Measurements from ENCODE around the gene UBE2S. TPM values are rescaled to one million over a fixed set of nuclear protein-coding genes. Genes with fewer than 3 reads are reported as not detected.

The UBE2S gene
- total RNA-seq, 1 experiment from 2014 or later = 279 TPM

DNA sequence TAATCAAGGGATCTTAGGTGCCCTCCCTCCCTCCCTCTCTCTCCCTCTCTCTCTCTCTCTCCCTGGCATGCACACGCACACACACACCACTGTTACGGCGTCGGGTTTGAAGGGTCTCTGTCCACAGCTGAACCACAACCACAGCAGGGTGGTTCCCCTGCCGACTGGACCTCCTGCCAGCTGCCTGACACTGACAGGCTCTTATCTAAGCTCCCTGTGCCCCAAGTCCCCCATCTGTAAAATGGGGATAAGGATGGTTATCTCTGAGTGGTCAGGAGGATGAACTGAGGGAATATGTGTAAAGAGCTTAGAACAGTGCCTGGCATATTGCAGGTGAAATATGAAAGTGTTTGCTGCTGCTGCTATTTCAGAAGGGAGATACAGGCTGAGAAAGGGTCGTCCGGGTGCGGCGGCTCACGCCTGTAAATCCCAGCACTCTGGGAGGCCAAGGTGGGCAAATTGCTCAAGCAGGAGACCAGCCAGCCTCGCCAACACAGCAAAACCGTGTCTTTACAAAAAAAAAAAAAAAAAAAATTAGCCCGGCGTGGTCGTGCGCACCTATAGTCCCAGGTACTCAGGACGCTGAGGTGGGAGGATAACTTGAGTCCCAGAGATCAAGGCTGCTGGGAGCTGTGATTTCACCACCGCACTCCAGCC is 36.4 kb upstream of the UBE2S start:
- BruUV-seq (replicated peaks) = no TSS peak
- no peaks in the 10 kb centered on the region for H3K4me1 Mint-ChIP-seq (ENCODE audit: low read depth, unreplicated experiment)
- no peaks in the 10 kb centered on the region for H3K9me3 Mint-ChIP-seq (ENCODE audit: unreplicated experiment)
- TF ChIP-seq, protein P1, sequence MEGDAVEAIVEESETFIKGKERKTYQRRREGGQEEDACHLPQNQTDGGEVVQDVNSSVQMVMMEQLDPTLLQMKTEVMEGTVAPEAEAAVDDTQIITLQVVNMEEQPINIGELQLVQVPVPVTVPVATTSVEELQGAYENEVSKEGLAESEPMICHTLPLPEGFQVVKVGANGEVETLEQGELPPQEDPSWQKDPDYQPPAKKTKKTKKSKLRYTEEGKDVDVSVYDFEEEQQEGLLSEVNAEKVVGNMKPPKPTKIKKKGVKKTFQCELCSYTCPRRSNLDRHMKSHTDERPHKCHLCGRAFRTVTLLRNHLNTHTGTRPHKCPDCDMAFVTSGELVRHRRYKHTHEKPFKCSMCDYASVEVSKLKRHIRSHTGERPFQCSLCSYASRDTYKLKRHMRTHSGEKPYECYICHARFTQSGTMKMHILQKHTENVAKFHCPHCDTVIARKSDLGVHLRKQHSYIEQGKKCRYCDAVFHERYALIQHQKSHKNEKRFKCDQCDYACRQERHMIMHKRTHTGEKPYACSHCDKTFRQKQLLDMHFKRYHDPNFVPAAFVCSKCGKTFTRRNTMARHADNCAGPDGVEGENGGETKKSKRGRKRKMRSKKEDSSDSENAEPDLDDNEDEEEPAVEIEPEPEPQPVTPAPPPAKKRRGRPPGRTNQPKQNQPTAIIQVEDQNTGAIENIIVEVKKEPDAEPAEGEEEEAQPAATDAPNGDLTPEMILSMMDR (IDR thresholded peaks at IDR 0.05; ENCODE audit: insufficient read depth in 1 of 2, low read depth in 1 of 2, low read length in 1 of 2, severe bottlenecking in 1 of 2, unreplicated experiment in 1 of 2) = no peak
- H3K9me3 ChIP-seq = 0 out of 2 replicates have a peak, but pooled peaks cover 3% of the 10 kb centered on the region
- no peak overlapping the region for H3K4me3 Mint-ChIP-seq (ENCODE audit: unreplicated experiment)
- H3K4me1 ChIP-seq = peaks cover 11% of the 10 kb centered on the region; the same call in 1 of the 2 replicates
- intact Hi-C loops (cut with micrococcal nuclease; ENCODE audit: unreplicated experiment) = no loop called here
- H3K27me3 Mint-ChIP-seq (ENCODE audit: insufficient read depth, unreplicated experiment) = peaks cover 39% of the 10 kb centered on the region
- peaks cover 5% of the 10 kb centered on the region for H3K36me3 Mint-ChIP-seq (ENCODE audit: insufficient read depth, unreplicated experiment)
- DNase-seq = no peak
- ChIA-PET POLR2A (no interaction called here), CTCF (interaction anchor here (0.5 to 1.2 kb wide), 2 partner anchors 18 to 298 kb away, joined by 3 to 4 read pairs; no protein-coding TSS in a partner anchor)
- peaks cover 10% of the 10 kb centered on the region for H3K27me3 ChIP-seq (replicated peaks; ENCODE audit: control insufficient read depth, insufficient read depth, low read length)
- no peak overlapping the region for H3K4me3 ChIP-seq (ENCODE audit: low read depth, low read length)
- no peaks in the 10 kb centered on the region for H3K36me3 ChIP-seq (ENCODE audit: control insufficient read depth, insufficient read depth, low read length)
- no peak overlapping the region for H3K27ac Mint-ChIP-seq (ENCODE audit: unreplicated experiment)

DNA sequence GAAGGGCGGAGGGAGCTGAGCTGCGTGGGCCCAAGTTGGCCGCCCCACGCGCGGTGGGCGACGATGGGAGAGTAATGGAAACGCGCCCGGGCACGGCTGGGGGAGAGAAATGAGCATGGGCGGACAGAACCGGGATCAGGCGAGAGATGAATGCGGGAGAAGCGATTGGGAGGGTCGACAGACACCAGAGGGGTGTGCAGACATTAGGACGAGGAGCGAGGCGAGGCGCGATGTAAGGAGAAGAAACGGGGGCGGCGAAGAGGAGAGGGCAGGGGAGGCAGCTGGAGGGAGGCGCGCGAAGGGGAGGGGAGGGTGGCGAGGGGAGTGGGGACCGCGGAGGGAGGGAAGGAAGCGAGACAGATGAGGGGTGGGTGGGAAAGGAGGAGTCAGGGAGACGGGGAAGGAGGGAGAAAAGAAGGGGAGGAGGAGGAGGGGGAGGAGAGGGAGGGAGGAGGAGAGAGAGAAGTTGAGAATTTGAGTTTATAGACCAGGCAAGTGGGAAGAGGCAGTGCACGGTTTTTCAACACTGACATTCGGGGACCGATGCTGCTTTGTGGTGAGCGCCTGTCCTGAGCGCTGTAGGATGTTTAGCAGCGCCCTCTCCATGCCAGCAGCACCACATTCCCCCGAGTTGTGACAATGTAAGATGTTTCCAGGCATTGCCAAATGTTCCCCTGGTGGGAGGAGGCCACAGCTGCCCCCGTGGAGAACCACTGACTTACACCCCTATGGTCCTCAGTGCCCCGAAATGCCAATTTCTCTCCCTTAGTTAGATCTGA is 35.6 kb upstream of the UBE2S start, which contains the start of gene SHISA7:
Gene SHISA7, minus strand, starts transcription at position 256 of the 779 bp plus-strand sequence. CDS start 437 bp downstream, outside the sequence.
- CTCF ChIA-PET = no interaction called here
- intact Hi-C loops (cut with micrococcal nuclease; ENCODE audit: unreplicated experiment) = no loop called here
- Mint-ChIP-seq H3K27me3 (ENCODE audit: insufficient read depth, unreplicated experiment) (peaks cover 41% of the 10 kb centered on the region), H3K36me3 (ENCODE audit: insufficient read depth, unreplicated experiment) (peaks cover 7% of the 10 kb centered on the region), H3K27ac (ENCODE audit: unreplicated experiment) (no peak within 1 kb of the TSS), H3K4me1 (ENCODE audit: low read depth, unreplicated experiment) (no peaks in the 10 kb centered on the region), H3K4me3 (ENCODE audit: unreplicated experiment) (peak within 1 kb of the TSS; percentile 6), H3K9me3 (ENCODE audit: unreplicated experiment) (no peaks in the 10 kb centered on the region)
- POLR2A ChIA-PET = interaction anchor here (0.5 kb wide), 1 partner anchor 61 kb away, joined by 3 read pairs; no protein-coding TSS in a partner anchor
- H3K4me3 ChIP-seq (ENCODE audit: low read depth, low read length) = no peak within 1 kb of the TSS
- DNase-seq = no peak
- peaks cover 10% of the 10 kb centered on the region for H3K27me3 ChIP-seq (replicated peaks; ENCODE audit: control insufficient read depth, insufficient read depth, low read length)
- peaks cover 11% of the 10 kb centered on the region; the same call in 1 of the 2 replicates for H3K4me1 ChIP-seq
- 0 out of 2 replicates have a peak, but pooled peaks cover 3% of the 10 kb centered on the region for H3K9me3 ChIP-seq
- H3K36me3 ChIP-seq (ENCODE audit: control insufficient read depth, insufficient read depth, low read length) = no peaks in the 10 kb centered on the region
- TF ChIP-seq, protein P1 (IDR thresholded peaks at IDR 0.05; ENCODE audit: insufficient read depth in 1 of 2, low read depth in 1 of 2, low read length in 1 of 2, severe bottlenecking in 1 of 2, unreplicated experiment in 1 of 2) = no peak
- BruUV-seq (replicated peaks) = no TSS peak

DNA sequence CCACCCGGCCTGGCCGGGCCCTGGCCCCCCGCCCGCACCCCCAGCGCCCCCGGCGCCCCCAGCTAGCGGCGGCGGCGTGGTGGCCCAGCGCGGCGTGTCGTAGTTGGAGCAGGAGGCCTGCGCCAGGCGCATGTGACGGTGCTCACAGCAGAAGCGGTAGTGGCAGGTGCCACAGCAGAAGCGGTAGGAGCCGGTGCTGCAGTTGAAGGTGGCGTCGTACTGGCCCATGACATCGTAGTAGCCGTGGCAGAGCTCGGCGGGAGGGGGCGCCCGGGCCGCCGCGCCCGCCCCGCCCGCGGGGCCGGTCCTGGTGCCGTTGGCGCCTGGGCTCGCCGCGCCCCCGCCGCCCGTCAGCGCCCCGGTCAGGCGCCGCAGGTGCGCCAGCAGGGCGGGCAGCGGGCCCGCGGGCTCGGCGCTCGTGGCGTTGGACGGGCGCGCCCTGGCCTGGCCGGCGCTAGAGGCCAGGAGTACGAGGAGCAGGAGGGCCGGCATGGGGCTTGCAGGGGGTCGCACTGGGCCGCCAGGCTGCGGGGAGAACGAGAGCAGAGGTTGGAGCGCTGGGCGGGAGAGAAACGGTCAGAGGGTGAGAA is 34.9 kb upstream of the UBE2S start:
- CTCF ChIA-PET = interaction anchor here (1.2 kb wide), 1 partner anchor 19 kb away, joined by 4 read pairs; the partner anchor contains the start of gene ISOC2
- no peak for DNase-seq
- TF ChIP-seq, protein P1 (IDR thresholded peaks at IDR 0.05; ENCODE audit: insufficient read depth in 1 of 2, low read depth in 1 of 2, low read length in 1 of 2, severe bottlenecking in 1 of 2, unreplicated experiment in 1 of 2) = no peak
- intact Hi-C loops (cut with micrococcal nuclease; ENCODE audit: unreplicated experiment) = no loop called here
- H3K27me3 ChIP-seq (replicated peaks; ENCODE audit: control insufficient read depth, insufficient read depth, low read length) = peaks cover 10% of the 10 kb centered on the region
- Mint-ChIP-seq H3K4me1 (ENCODE audit: low read depth, unreplicated experiment) (no peaks in the 10 kb centered on the region), H3K9me3 (ENCODE audit: unreplicated experiment) (no peaks in the 10 kb centered on the region), H3K27me3 (ENCODE audit: insufficient read depth, unreplicated experiment) (peaks cover 42% of the 10 kb centered on the region), H3K36me3 (ENCODE audit: insufficient read depth, unreplicated experiment) (peaks cover 7% of the 10 kb centered on the region), H3K4me3 (ENCODE audit: unreplicated experiment) (peak overlapping the region; percentile 6), H3K27ac (ENCODE audit: unreplicated experiment) (no peak overlapping the region)
- no peaks in the 10 kb centered on the region for H3K36me3 ChIP-seq (ENCODE audit: control insufficient read depth, insufficient read depth, low read length)
- 0 out of 2 replicates have a peak, but pooled peaks cover 3% of the 10 kb centered on the region for H3K9me3 ChIP-seq
- peaks cover 11% of the 10 kb centered on the region; the same call in 1 of the 2 replicates for H3K4me1 ChIP-seq
- POLR2A ChIA-PET = interaction anchor here (0.5 kb wide), 1 partner anchor 61 kb away, joined by 3 read pairs; no protein-coding TSS in a partner anchor
- H3K4me3 ChIP-seq (ENCODE audit: low read depth, low read length) = no peak overlapping the region
- BruUV-seq (replicated peaks) = no TSS peak

Data from Caco-2 (cell line).